Measurements from ENCODE around the gene GASK1A. TPM values are rescaled to one million over a fixed set of nuclear protein-coding genes. Genes with fewer than 3 reads are reported as not detected.

GASK1A gene
- total RNA-seq, 2 experiments from 2014 or later, result not detected

DNA sequence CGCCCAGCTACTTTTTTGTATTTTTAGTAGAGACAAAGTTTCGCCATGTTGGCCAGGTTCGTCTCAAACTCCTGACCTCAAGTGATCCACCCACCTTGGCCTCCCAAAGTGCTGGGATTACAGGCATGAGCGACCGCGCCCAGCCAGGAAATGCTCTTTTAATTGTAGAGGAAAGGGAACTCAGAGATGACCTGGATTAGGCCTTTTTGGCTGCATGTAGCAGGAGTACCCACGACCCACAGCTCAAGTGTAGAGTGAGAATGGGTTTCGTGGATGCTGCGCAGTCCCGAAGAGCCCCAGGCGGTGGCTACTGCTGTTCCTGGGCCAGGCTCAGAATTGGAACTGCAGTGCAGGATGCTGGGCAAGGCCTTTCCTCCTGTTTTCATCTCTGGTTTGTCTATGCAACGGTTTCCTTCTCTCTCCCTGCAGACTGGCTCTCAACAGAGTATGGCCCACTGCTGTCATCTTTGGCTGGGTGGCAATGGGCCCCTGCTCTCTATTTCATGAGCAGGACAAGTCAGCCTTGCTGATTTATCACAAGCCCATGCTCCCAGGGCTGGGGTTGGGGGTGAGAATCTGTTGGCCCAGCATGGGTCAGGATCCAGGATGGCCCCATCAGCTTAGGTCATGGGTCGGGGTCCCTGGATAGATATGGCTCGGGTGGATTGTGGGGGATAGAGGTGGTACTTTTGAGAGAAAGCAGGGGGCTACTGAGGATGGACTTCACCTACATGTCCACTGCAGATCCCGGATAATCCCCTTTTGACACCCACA is 51.2 kb downstream of the GASK1A start:
- POLR2A ChIA-PET, result no interaction called here
- no peaks in the 10 kb centered on the region for H3K27me3 Mint-ChIP-seq
- H3K4me1 Mint-ChIP-seq (ENCODE audit: low read depth), result peaks cover 6% of the 10 kb centered on the region
- no peak for DNase-seq
- CTCF ChIA-PET, result no interaction called here
- no peaks in the 10 kb centered on the region for H3K9me3 Mint-ChIP-seq
- H3K36me3 Mint-ChIP-seq, result no peaks in the 10 kb centered on the region
- no peak overlapping the region for H3K27ac Mint-ChIP-seq
- no peak overlapping the region for H3K4me3 Mint-ChIP-seq
- intact Hi-C loops (cut with micrococcal nuclease), result no loop called here

DNA sequence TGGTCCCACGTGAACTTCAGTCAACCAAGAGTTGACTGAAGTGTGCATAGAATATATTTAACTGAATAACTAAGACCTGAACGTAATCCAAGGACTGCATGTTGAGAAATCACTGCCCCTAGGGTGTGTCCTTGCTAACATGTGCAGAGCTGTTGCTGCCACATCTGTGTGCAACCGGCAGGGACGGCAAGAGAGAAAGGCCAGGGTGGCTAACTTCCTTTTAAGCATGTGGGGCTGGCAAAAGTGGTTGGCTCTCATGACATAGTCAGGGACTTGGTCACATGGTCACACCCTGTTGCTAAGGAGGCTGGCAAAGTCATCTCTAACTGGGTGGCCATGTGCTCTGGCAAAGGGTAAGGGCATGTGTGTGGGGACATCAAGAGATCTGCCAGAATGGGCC is 52.4 kb downstream of the GASK1A start:
- DNase-seq, result no peak
- Mint-ChIP-seq H3K27ac (no peak overlapping the region), H3K36me3 (no peaks in the 10 kb centered on the region), H3K4me3 (no peak overlapping the region), H3K9me3 (no peaks in the 10 kb centered on the region), H3K27me3 (no peaks in the 10 kb centered on the region), H3K4me1 (ENCODE audit: low read depth) (peaks cover 2% of the 10 kb centered on the region)
- ChIA-PET CTCF (no interaction called here), POLR2A (no interaction called here)
- intact Hi-C loops (cut with micrococcal nuclease), result no loop called here

DNA sequence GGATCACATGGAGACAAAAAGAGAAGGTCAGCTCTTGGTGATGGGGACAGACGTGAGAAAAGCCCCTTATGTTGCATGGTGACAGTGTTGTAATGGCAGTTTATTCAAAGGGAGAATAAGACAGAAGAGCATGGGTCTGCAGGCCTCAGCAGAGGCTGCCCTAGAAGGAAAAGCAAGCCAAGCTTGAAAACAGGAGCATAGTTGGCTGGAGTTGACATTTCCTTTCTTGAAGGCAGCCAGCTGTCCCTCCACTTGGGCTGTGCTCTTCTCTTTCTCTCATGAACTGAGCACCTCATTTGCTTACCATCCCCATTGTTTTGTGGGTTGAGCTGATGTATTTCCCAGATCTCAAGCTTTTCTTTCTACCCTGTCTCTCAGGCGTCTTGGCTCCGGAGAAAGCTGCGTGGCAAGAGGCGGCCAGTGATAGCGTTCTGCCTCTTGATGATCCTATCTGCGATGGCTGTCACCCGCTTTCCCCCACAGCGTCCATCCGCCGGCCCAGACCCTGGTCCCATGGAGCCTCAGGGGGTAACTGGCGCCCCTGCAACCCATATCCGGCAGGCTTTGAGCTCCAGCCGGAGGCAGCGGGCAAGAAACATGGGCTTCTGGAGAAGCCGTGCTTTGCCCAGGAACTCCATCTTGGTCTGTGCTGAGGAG is 52.9 kb downstream of the GASK1A start:
- intact Hi-C loops (cut with micrococcal nuclease), result no loop called here
- ChIA-PET POLR2A (no interaction called here), CTCF (no interaction called here)
- DNase-seq, result no peak
- Mint-ChIP-seq H3K4me1 (ENCODE audit: low read depth) (peaks cover 2% of the 10 kb centered on the region), H3K27me3 (no peaks in the 10 kb centered on the region), H3K36me3 (no peaks in the 10 kb centered on the region), H3K4me3 (no peak overlapping the region), H3K9me3 (no peaks in the 10 kb centered on the region), H3K27ac (no peak overlapping the region)

DNA sequence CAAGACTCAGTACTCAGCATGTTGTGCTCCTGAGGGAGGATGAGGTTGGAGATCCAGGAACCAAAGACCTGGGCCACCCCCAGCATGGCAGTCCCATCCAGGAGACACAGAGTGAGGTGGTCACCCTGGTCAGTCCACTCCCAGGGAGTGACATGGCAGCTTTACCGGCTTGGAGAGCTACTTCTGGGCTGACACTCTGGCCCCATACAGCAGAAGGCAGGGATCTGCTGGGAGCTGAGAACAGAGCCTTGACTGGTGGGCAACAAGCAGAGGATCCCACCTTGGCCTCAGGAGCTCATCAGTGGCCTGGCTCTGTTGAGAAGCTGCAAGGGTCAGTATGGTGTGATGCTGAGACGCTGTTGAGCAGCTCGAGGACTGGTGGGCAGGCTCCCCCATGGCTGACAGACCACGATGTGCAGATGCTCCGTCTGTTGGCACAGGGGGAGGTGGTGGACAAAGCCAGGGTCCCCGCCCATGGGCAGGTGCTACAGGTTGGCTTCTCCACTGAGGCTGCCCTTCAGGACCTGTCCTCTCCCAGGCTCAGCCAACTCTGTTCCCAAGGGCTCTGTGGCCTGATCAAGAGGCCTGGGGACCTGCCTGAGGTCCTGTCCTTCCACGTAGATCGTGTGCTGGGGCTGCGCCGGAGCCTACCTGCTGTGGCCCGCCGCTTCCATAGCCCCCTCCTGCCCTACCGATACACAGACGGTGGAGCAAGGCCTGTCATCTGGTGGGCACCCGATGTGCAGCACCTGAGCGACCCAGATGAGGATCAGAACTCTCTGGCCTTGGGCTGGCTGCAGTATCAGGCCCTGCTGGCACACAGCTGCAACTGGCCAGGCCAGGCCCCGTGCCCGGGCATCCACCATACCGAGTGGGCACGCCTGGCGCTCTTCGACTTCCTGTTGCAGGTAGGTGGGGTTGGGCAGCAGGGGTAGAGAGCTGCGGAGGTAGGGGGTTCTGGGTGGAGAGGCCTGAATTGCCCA is 53.8 kb downstream of the GASK1A start:
- ChIA-PET CTCF (interaction anchor here (0.9 kb wide), 1 partner anchor 71 kb away, joined by 3 read pairs; no protein-coding TSS in a partner anchor), POLR2A (no interaction called here)
- H3K27me3 Mint-ChIP-seq, result no peaks in the 10 kb centered on the region

DNA sequence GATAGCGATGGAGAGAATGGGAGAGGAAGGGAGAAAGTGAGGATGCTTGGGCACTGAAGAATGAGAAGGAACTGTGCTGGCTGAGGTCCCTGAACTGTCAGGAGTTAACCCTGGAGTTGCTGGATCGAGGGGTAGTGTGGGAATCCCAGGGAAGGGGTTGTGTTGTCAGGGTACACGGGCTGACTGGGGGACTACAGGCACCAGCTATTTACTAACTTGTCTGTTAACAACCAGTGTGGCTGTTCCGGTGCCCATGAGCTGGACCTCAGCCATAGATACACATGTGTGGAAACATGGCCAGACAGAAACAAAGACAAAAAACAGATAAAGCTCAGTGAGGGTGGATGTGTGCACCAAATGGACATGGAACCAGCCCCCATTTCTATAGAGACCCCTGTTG is 55.1 kb downstream of the GASK1A start:
- Mint-ChIP-seq H3K36me3 (no peaks in the 10 kb centered on the region), H3K27me3 (no peaks in the 10 kb centered on the region), H3K9me3 (no peaks in the 10 kb centered on the region), H3K4me1 (ENCODE audit: low read depth) (peaks cover 16% of the 10 kb centered on the region), H3K27ac (no peak overlapping the region), H3K4me3 (no peak overlapping the region)
- POLR2A ChIA-PET, result no interaction called here
- DNase-seq, result no peak
- CTCF ChIA-PET, result interaction anchor here (2.1 kb wide), 1 partner anchor 37 kb away, joined by 8 read pairs; no protein-coding TSS in a partner anchor
- intact Hi-C loops (cut with micrococcal nuclease), result no loop called here

More for the DNA sequence above, 53.8 kb downstream of the GASK1A start:
- no peak overlapping the region for H3K27ac Mint-ChIP-seq
- no peak for DNase-seq
- no peak overlapping the region for H3K4me3 Mint-ChIP-seq
- H3K36me3 Mint-ChIP-seq, result no peaks in the 10 kb centered on the region
- H3K9me3 Mint-ChIP-seq, result no peaks in the 10 kb centered on the region
- peaks cover 7% of the 10 kb centered on the region for H3K4me1 Mint-ChIP-seq (ENCODE audit: low read depth)
- intact Hi-C loops (cut with micrococcal nuclease), result no loop called here

DNA sequence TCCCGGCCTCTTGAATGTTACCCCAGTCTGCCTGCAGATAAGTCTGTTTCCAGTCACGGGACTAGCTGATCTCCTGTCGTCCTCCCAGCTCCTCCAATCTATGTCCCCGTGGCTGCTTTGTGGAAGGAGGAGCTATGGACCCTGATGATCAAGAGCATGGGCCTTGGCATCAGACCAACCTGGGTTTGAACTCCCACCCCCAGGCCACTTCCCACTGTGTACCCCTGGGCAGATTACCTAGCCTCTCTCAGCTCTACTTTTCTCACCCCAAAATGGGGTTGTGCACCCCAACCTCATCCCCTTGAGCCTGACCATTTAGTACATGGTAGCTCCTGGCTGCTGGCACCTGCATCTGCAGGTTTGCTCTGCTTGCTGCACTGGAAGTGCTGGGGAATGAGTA is 55.8 kb downstream of the GASK1A start:
- Mint-ChIP-seq H3K4me1 (ENCODE audit: low read depth) (peaks cover 14% of the 10 kb centered on the region), H3K27ac (no peak overlapping the region), H3K36me3 (no peaks in the 10 kb centered on the region), H3K27me3 (no peaks in the 10 kb centered on the region), H3K4me3 (no peak overlapping the region), H3K9me3 (no peaks in the 10 kb centered on the region)
- intact Hi-C loops (cut with micrococcal nuclease), result no loop called here
- POLR2A ChIA-PET, result no interaction called here
- CTCF ChIA-PET, result interaction anchor here (2.1 kb wide), 1 partner anchor 36 kb away, joined by 8 read pairs; no protein-coding TSS in a partner anchor
- DNase-seq, result no peak

DNA sequence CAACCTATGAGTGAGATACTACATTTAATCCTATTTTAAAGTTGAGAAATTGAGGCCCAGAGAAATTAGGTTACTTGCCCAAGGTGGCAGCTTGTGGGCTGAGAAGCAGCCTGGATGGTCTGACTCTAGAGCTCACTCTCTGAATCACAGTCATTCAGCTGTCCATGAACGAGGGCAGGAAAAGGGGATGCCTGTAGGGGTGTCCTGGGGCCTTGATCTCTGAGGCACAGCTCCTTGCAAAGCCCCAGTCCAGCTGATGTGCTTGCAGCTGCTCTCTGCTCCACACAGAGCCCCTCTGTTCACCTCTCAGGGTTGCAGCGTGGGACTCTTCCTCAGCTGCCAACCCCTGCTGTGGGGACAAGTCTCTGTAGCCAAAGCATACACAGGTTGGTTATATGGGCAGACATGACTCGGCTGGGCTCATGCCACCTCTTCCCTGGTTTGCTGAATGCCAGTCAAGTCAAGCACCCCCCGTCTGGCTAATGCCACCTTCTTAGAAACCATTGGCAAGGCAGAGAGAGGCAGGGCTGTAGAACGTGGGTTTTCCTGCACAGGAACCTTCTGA is 56.8 kb downstream of the GASK1A start:
- H3K27ac Mint-ChIP-seq, result no peak overlapping the region
- POLR2A ChIA-PET, result no interaction called here
- peaks cover 14% of the 10 kb centered on the region for H3K4me1 Mint-ChIP-seq (ENCODE audit: low read depth)
- intact Hi-C loops (cut with micrococcal nuclease), result no loop called here
- no peak for DNase-seq
- H3K36me3 Mint-ChIP-seq, result no peaks in the 10 kb centered on the region
- no peaks in the 10 kb centered on the region for H3K9me3 Mint-ChIP-seq
- no peaks in the 10 kb centered on the region for H3K27me3 Mint-ChIP-seq
- H3K4me3 Mint-ChIP-seq, result no peak overlapping the region
- CTCF ChIA-PET, result interaction anchor here (2.1 kb wide), 1 partner anchor 35 kb away, joined by 8 read pairs; no protein-coding TSS in a partner anchor

DNA sequence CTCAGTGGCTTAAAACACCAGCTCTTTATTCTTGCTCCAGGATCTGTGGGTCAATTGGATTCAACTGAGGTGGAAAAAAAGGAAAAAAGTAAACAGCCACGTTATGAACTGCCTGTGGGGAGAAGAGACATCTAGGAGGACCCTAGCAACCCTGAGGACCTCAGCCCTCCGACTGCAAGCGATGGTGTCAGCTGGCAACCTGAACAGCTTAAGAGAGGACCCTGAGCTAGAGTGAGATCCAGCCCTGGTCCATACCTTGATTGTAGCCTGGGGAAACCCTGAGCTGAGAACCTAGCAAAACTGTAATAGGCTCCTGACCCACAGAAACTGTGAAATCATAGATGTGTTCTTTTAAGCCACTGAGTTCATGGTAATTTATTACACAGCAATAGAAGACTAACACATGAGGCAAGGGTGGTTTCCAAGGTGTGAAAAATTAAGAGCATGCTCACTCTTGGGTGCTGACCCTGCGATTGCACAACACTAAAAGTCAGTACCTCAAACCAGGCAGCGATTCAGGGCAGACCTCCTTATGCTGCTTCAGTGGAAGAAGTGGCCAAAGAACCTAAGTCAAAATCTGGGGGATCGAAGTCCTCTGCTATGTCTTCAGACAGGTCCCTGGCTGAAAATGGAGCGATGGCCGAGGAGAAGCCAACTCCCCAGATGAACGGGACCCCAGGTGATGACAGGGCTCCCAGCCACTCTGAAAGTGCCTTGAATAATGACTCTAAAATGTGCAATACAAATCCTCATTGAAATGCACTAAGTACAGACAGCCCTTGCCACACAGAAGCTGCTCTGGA is 57.7 kb downstream of the GASK1A start:
- H3K27ac Mint-ChIP-seq, result no peak overlapping the region
- H3K4me3 Mint-ChIP-seq, result no peak overlapping the region
- H3K4me1 Mint-ChIP-seq (ENCODE audit: low read depth), result peaks cover 14% of the 10 kb centered on the region
- no peaks in the 10 kb centered on the region for H3K9me3 Mint-ChIP-seq
- H3K27me3 Mint-ChIP-seq, result no peaks in the 10 kb centered on the region
- ChIA-PET POLR2A (no interaction called here), CTCF (interaction anchor here (0.7 kb wide), 1 partner anchor 75 kb away, joined by 3 read pairs; no protein-coding TSS in a partner anchor)
- DNase-seq, result no peak
- H3K36me3 Mint-ChIP-seq, result no peaks in the 10 kb centered on the region
- intact Hi-C loops (cut with micrococcal nuclease), result no loop called here

DNA sequence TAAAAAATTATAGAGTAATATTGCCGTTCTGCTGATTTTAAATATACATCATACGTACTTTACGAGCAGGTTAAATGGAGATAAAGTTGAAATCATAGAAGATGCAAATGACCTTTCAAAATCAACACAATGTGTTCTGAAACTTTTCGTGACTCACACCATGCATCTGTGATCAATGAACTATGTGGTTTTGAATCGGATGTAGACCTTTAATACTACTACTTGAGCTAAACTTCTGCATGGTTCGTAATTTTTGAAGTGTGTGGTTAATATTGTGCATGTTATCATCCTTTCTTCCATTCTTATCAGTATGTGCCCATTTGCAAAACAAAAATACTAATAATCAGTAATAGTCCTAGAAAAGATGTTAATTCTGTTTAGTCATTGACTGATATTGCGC is 58.9 kb downstream of the GASK1A start:
- DNase-seq, result no peak
- H3K27me3 Mint-ChIP-seq, result no peaks in the 10 kb centered on the region
- ChIA-PET POLR2A (interaction anchor here (0.6 kb wide), 1 partner anchor 1808 kb away, joined by 3 read pairs; no protein-coding TSS in a partner anchor), CTCF (no interaction called here)
- intact Hi-C loops (cut with micrococcal nuclease), result no loop called here
- H3K9me3 Mint-ChIP-seq, result no peaks in the 10 kb centered on the region
- H3K27ac Mint-ChIP-seq, result no peak overlapping the region
- no peaks in the 10 kb centered on the region for H3K36me3 Mint-ChIP-seq
- no peak overlapping the region for H3K4me3 Mint-ChIP-seq
- H3K4me1 Mint-ChIP-seq (ENCODE audit: low read depth), result peaks cover 14% of the 10 kb centered on the region

DNA sequence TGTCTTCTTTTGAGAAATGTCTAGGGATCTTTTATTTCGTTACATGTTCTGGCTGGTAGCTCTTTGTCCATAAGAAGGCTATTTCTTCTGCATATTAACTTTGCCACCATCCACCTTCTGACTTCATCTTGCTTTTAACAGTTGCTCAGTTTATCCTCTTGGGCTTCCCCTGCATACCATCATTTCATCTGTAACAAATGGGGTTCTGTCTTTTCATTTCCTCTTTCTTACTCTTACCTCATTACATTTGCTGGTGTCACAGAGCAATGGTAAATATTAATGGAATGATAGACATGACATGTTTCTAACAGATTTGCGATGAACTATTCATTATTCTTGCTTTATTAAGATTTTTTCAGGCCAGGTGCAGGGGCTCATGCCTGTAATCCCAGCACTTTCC is 62.4 kb downstream of the GASK1A start:
- H3K27ac Mint-ChIP-seq, result no peak overlapping the region
- intact Hi-C loops (cut with micrococcal nuclease), result no loop called here
- no peaks in the 10 kb centered on the region for H3K27me3 Mint-ChIP-seq
- DNase-seq, result no peak
- ChIA-PET CTCF (interaction anchor here (1.1 kb wide), 1 partner anchor 79 kb away, joined by 4 read pairs; no protein-coding TSS in a partner anchor), POLR2A (no interaction called here)
- no peak overlapping the region for H3K4me3 Mint-ChIP-seq
- H3K9me3 Mint-ChIP-seq, result peaks cover 22% of the 10 kb centered on the region
- H3K4me1 Mint-ChIP-seq (ENCODE audit: low read depth), result peaks cover 14% of the 10 kb centered on the region
- peaks cover 9% of the 10 kb centered on the region for H3K36me3 Mint-ChIP-seq

DNA sequence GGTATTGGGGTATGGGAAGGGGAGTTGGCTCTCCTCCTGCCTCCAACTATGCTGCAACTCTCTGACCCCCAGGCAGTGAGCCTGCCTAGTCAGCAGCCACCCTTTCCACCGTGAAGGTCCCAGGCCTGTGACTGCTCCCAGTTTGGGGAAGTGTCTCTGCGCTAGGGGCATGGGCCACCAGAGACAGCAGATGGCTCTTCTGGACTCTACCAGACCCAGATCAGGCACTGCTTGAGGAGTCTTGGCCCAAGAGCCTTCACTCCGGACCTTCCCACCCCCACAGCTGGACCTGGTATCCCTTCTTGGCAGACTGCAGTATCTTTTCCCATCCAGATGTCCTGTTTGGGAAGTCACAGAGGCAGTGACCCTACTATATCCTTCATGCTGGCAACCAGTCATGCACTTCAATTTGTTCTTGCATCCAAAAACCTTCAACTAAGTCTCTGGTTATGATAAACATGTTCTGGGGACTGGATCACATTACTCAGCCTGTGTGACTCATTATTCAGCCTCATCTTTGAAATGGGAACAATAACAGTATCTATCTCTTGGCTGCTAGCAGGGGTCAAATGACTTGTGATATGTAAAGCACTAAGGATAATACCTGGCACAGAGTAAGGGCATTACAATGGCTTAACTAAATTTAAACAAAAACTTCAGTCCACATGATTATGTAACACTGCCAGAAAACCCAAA is 64.1 kb downstream of the GASK1A start:
- H3K4me3 Mint-ChIP-seq, result no peak overlapping the region
- intact Hi-C loops (cut with micrococcal nuclease), result no loop called here
- CTCF ChIA-PET, result no interaction called here
- H3K36me3 Mint-ChIP-seq, result peaks cover 12% of the 10 kb centered on the region
- POLR2A ChIA-PET, result no interaction called here
- H3K9me3 Mint-ChIP-seq, result peaks cover 34% of the 10 kb centered on the region
- DNase-seq, result no peak
- H3K4me1 Mint-ChIP-seq (ENCODE audit: low read depth), result peaks cover 6% of the 10 kb centered on the region
- no peak overlapping the region for H3K27ac Mint-ChIP-seq
- peaks cover under 1% of the 10 kb centered on the region for H3K27me3 Mint-ChIP-seq
